AG04450 (cell line): ENCODE measurements around the gene COPA. TPM values are rescaled to one million over a fixed set of nuclear protein-coding genes. Genes with fewer than 3 reads are reported as not detected.

ENCODE experiments used
- CTCF ChIA-PET: fragments of 300-600, 350-600 bp; formaldehyde crosslinking; extraction: SDS; loops from one replicate; lab custom pipeline; 2022; ENCODE audit warnings: antibody characterized with exemption, inconsistent platforms; lab: Charles Lee
- POLR2A ChIA-PET: fragments of 350-600 bp; formaldehyde crosslinking; extraction: SDS; loops from one replicate; lab custom pipeline; 2021; ENCODE audit warnings: antibody characterized with exemption, inconsistent platforms; lab: Yijun Ruan, JAX
- DNase-seq: peaks from one replicate; pipeline ENCODE4 v3.0.0-alpha.2; 2011; ENCODE audit warnings: low read depth, low spot score
- H3K27ac ChIP-seq: one replicate; pipeline ENCODE4 v1.5.1; 2012; ENCODE audit warnings: low read depth, low read length, control low read depth
- H3K27me3 ChIP-seq: one replicate; pipeline ENCODE4 v1.6.0; 2012; ENCODE audit warnings: low read length; ENCODE audit not compliant: control insufficient read depth, insufficient read depth
- H3K4me3 ChIP-seq: 2 replicates; pipeline ENCODE4 v1.5.1; 2011; ENCODE audit warnings: mild to moderate bottlenecking, low read depth, low read length, control low read depth
- H3K9me3 ChIP-seq: 2 replicates; pipeline ENCODE4 v1.5.1; 2012; ENCODE audit warnings: low read length; ENCODE audit not compliant: control insufficient read depth, insufficient read depth
- CTCF ChIP-seq: IDR thresholded peaks from 2 replicates; pipeline ENCODE4 v1.5.1; 2011; ENCODE audit warnings: low read depth, low read length, control low read depth, inconsistent platforms
- polyA plus RNA-seq: library from polyadenylated mRNA; depleted of rRNA; stranded (reverse); fragments of >200 nt; gene quantifications from 2 replicates; pipeline ENCODE4 v1.2.3, GENCODE V29; 2011

COPA gene
- polyA plus RNA-seq, 1 experiment = 384 TPM

- Histone ChIP-seq H3K4me3 (no peak overlapping the region), H3K27ac (no peak overlapping the region), H3K9me3 (no peaks in the 10 kb centered on the region), H3K27me3 (no peaks in the 10 kb centered on the region)
- POLR2A ChIA-PET = no interaction called here
- no peak for TF ChIP-seq CTCF
- no peak for DNase-seq
- CTCF ChIA-PET = interaction anchor here (1.1 to 7.3 kb wide), 6 partner anchors 8 to 275 kb away, joined by 3 to 74 read pairs (median 3); partner anchors contain the start of genes COPA and NCSTN
Observed at GRCh38 chr1:160353223-160353622, 10.2 kb upstream of the COPA start.

GRCh38 chr1:160352555-160352954 is 9.5 kb upstream of the COPA start:
- Histone ChIP-seq H3K4me3 (no peak overlapping the region), H3K27me3 (no peaks in the 10 kb centered on the region), H3K27ac (no peak overlapping the region), H3K9me3 (no peaks in the 10 kb centered on the region)
- no peak for DNase-seq
- POLR2A ChIA-PET = no interaction called here
- CTCF ChIA-PET = interaction anchor here (1.1 to 7.3 kb wide), 7 partner anchors 8 to 274 kb away, joined by 3 to 74 read pairs (median 4); partner anchors contain the start of genes COPA and NCSTN
- TF ChIP-seq CTCF = no peak

- no peak overlapping the region for H3K27ac ChIP-seq
- no peak for DNase-seq
- POLR2A ChIA-PET = no interaction called here
Observed at GRCh38 chr1:160351629-160352028, 8.6 kb upstream of the COPA start.

GRCh38 chr1:160346958-160347357 is 3.9 kb upstream of the COPA start:
- ChIA-PET POLR2A (no interaction called here), CTCF (interaction anchor here (0.6 to 4.0 kb wide), 5 partner anchors 7 to 1524 kb away, joined by 3 to 23 read pairs (median 3); no protein-coding TSS in a partner anchor)
- Histone ChIP-seq H3K4me3 (no peak overlapping the region), H3K27ac (no peak overlapping the region), H3K9me3 (no peaks in the 10 kb centered on the region), H3K27me3 (no peaks in the 10 kb centered on the region)
- DNase-seq = no peak
- no peak for TF ChIP-seq CTCF

More at GRCh38 chr1:160351629-160352028, 8.6 kb upstream of the COPA start:
- CTCF ChIA-PET = interaction anchor here (0.9 to 7.3 kb wide), 5 partner anchors 26 to 265 kb away, joined by 3 to 74 read pairs (median 4); partner anchors contain the start of gene PEX19
- H3K4me3 ChIP-seq = no peak overlapping the region
- H3K9me3 ChIP-seq = no peaks in the 10 kb centered on the region
- no peaks in the 10 kb centered on the region for H3K27me3 ChIP-seq
- no peak for TF ChIP-seq CTCF

- no peak for DNase-seq
- Histone ChIP-seq H3K9me3 (no peaks in the 10 kb centered on the region), H3K27ac (no peak overlapping the region), H3K4me3 (no peak overlapping the region), H3K27me3 (no peaks in the 10 kb centered on the region)
- ChIA-PET CTCF (interaction anchor here (0.6 to 4.0 kb wide), 5 partner anchors 8 to 1525 kb away, joined by 3 to 23 read pairs (median 3); no protein-coding TSS in a partner anchor), POLR2A (interaction anchor here (0.7 kb wide), 1 partner anchor 128 kb away, joined by 5 read pairs; no protein-coding TSS in a partner anchor)
- no peak for TF ChIP-seq CTCF
Observed at GRCh38 chr1:160346463-160346862, 3.4 kb upstream of the COPA start.
